Stimulated activated CD4-positive, alpha-beta T cell treated with anti-CD3 and anti-CD28 coated beads, Interleukin-1b, Interleukin-23, amount 100 ng/mL, for 1 hour (primary cell): ENCODE measurements around the gene GALNT9.

Experiments used
- DNase-seq, 2 donors: peaks; one replicate each; pipeline ENCODE4 v3.0.0-alpha.2; 2020; ENCODE audit warnings: low read depth in 2 of 2

Gene GALNT9

DNA sequence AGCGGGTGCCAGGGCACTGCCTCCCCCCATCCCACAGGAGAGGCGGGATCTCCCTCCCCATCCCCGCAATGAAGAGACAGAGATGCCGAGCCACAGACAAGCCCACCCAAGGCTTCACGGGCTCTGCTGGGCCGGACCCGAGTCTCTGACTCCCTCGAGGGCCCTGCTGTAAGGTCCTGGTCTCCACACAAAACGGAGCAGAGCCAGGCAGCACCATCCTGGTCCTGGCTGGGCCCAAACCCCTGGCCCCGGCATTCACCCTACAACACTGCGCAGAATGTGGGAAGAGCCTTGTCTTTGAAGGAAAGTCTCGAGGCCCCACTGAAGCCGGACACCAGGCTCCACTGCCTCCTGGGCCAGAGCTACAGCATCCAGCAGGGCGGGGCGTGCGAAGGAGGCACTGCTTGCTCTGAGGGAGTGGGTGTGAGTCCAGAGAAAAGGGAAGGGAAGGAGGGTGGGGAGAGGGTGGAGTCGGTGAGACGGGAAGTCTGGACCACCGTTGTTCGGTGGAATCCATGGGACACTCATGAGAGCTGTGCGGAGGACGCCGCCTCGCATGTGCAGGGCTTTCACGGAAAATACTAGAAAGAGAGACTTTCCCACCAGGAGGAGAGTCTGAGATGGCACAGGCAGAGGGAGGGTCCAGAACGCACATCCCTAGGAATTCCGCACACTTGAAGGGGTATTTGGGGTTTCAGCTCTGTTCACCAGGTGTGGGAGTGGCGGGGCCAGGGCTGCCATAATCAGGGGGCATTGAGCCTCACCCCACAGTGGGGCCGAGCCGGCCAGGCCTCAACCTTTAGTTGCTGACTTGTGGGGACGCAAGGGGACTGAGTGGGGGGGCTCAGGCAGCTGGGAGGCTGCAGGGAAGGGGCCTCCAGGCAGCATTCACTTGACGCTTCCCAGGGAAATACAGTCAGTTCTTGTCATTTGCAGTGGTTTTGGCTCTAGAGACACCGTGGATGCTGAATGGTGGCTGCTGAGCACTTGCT, 36.8 kb downstream of the GALNT9 start:
- DNase-seq: no peak

DNA sequence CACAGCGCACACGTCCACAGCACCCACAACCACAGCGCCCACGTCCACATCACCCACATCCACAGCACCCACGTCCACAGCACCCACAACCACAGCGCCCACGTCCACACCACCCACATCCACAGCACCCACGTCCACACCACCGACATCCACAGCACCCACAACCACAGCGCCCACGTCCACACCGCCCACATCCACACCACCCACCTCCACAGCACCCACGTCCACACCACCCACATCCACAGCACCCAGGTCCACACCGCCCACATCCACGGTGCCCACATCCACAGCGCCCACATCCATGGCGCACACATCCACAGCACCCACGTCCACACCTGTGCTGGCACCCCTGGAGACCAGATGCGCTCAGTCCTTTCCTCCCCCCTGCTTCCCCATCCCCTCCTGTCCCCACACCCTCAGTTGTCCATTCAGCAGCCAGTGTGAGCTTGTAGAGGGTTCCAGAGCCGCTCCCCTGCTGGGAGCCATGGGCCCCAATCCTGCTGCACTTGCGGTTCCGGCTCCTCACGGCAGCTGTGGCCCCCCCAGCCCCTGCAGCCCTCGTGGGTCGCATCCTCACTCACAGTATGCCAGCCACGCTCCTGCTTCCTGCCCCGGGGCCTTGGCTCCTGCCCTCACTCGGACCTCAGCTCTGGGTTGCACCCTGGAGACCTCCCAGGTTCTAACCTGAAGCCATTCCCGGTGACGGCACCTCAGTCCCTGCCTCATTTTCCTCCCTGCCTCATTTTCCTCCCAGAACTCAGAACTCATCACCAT, 37.8 kb downstream of the GALNT9 start:
- DNase-seq: no peak

- DNase-seq: no peak
These were observed 39.2 kb downstream of the GALNT9 start for GRCh38 chr12:132290203-132290540.

GRCh38 chr12:132289356-132290202, 39.8 kb downstream of the GALNT9 start:
- no peak for DNase-seq

DNA sequence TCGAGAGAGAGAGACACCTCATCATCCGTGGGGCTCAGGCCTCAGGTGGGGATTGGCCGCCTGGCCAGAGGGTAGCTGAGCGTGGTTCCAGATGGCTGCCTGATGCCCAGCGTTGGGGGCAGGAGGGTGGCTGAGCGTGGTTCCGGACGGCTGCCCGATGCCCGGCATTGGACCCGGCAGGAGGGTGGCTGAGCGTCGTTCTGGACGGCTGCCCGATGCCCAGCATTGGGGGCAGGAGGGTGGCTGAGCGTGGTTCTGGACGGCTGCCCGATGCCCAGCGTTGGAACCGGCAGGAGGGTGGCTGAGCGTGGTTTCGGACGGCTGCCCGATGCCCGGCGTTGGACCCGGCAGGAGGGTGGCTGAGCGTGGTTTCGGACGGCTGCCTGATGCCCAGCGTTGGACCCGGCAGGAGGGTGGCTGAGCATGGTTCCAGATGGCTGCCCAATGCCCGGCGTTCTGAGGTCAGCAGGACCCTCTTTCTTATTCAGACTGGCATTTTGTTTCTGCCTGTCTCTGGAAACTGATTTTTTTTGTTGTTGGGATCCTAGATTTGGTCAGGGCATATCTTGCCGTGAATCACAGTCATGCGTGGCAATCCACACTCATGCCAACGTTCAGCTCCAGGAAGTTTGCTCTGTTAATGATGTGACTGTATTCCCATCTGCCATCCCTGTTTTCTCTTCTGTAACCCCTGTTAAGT, 40.7 kb downstream of the GALNT9 start:
- DNase-seq: no peak

GRCh38 chr12:132287391-132288238, 41.8 kb downstream of the GALNT9 start:
- DNase-seq: no peak

DNA sequence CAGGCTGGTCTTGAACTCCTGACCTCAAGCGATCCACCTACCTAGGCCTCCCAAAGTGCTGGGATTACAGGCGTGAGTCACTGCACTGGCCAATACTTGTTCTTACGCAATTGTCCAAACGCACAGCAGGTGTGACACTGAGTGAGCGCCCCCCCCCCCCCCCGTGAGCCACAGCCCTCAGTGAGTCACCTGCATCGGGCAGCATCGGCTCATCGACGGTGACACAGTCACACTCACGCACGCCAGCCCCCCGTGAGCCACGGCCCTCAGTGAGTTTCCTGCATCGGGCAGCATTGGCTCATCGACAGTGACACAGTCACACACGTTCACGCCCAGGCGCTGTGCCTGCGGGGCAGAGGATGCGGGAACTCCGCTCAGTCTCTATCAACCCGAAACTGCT, 42.5 kb downstream of the GALNT9 start:
- no peak for DNase-seq

GRCh38 chr12:132285991-132286681, 43.3 kb downstream of the GALNT9 start:
- DNase-seq: no peak

DNA sequence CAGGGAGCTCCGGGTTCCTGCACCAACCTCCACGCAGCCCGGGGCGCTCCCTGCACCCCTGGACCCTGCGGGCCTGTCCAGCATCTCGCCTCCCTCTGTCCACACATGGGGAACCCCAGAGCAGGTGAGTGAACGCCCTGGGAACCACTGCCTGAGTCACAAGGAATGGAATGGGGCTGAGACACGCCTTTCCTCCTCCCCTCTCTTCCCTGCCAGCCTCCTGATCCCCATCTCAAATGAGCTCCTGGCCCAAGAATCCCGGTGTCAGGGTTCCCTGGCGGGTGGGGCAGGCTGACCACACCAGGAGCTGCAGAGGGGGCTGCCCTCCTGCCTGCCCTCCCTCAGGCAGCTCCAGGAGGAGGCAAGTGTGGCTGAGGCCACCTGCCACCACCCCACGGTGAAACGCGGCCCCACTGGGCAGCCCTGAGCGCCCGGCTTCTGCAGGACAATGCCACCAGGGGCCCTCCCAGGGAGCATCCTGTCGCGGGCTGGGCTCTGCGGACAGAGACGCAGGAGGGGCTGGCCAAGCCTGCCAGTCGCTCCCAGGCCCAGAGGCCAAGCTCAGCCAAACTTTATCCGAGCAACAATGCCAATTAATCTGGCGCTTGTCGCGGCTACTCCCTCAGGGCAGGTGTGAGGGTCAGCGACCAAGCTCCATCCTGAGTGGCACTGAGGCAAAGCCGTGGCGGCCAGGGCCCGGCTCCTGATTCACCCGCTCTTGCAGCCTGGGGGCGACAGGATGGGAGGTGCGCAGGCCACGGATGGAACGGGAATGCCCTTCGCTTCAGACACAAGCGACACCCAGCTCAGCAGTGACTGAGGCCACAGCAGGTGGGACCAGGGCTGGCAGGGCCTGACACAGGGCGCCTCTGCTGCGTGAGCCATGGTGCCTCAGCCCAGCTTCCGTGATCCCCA, 44.3 kb downstream of the GALNT9 start:
- no peak for DNase-seq

GRCh38 chr12:132284071-132284826, 45.1 kb downstream of the GALNT9 start:
- no peak for DNase-seq

GRCh38 chr12:132282950-132283771, 46.2 kb downstream of the GALNT9 start:
- no peak for DNase-seq

DNA sequence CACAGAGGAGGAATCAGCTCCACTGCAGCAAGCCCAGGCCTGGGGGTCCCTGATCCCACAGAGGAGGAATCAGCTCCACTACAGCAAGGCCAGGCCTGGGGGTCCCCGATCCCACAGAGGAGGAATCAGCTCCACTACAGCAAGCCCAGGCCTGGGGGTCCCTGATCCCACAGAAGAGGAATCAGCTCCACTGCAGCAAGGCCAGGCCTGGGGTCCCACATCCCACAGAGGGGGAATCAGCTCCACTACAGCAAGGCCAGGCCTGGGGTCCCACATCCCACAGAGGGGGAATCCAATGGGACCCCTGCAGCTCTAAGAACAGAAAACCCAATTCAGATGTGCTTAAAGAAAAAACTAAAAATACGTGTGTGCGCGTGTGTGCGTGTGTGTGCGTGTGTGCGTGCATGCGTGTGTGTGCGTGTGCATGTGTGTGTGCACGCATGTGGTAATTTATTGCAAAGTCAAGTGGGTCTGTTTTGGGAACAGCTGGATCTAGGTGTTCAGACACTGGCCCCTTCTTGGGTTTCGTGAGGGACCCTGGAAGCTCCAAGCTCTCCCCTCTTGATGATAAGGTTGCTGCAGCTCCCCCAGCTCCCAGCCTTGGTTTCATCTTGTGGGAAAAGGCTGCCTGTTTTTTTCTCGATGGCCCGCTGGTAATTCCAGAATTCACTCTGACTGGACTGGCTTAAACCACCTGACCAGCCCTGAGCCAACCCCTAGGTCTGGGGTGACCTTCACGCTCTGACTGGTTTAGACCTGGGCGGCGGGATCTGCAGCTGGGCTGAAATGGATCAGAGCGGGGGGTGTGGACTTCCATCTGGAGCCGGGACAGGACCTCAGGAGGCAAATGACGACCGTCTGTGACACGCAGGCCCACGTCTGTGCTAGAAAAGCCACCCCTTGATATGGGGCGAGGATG, 47.1 kb downstream of the GALNT9 start:
- DNase-seq: no peak

GRCh38 chr12:132281038-132281437, 48.4 kb downstream of the GALNT9 start:
- no peak for DNase-seq

GRCh38 chr12:132280406-132280805, 49.0 kb downstream of the GALNT9 start:
- DNase-seq: no peak

- no peak for DNase-seq
These were observed 49.5 kb downstream of the GALNT9 start for GRCh38 chr12:132279930-132280329.
